ENCODE results near the gene TAS1R1.

The TAS1R1 gene

GRCh38 chr1:6614019-6614928 is 59.2 kb downstream of the TAS1R1 start:
- peak overlapping the region; percentile 71 for H3K4me3 ChIP-seq (ENCODE audit: low read length)
- DNase-seq (ENCODE audit: low read depth): peak; percentile 27
- TF ChIP-seq, protein P1, sequence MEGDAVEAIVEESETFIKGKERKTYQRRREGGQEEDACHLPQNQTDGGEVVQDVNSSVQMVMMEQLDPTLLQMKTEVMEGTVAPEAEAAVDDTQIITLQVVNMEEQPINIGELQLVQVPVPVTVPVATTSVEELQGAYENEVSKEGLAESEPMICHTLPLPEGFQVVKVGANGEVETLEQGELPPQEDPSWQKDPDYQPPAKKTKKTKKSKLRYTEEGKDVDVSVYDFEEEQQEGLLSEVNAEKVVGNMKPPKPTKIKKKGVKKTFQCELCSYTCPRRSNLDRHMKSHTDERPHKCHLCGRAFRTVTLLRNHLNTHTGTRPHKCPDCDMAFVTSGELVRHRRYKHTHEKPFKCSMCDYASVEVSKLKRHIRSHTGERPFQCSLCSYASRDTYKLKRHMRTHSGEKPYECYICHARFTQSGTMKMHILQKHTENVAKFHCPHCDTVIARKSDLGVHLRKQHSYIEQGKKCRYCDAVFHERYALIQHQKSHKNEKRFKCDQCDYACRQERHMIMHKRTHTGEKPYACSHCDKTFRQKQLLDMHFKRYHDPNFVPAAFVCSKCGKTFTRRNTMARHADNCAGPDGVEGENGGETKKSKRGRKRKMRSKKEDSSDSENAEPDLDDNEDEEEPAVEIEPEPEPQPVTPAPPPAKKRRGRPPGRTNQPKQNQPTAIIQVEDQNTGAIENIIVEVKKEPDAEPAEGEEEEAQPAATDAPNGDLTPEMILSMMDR (conservative IDR thresholded peaks at IDR 0.05; ENCODE audit: low read length): no peak

DNA sequence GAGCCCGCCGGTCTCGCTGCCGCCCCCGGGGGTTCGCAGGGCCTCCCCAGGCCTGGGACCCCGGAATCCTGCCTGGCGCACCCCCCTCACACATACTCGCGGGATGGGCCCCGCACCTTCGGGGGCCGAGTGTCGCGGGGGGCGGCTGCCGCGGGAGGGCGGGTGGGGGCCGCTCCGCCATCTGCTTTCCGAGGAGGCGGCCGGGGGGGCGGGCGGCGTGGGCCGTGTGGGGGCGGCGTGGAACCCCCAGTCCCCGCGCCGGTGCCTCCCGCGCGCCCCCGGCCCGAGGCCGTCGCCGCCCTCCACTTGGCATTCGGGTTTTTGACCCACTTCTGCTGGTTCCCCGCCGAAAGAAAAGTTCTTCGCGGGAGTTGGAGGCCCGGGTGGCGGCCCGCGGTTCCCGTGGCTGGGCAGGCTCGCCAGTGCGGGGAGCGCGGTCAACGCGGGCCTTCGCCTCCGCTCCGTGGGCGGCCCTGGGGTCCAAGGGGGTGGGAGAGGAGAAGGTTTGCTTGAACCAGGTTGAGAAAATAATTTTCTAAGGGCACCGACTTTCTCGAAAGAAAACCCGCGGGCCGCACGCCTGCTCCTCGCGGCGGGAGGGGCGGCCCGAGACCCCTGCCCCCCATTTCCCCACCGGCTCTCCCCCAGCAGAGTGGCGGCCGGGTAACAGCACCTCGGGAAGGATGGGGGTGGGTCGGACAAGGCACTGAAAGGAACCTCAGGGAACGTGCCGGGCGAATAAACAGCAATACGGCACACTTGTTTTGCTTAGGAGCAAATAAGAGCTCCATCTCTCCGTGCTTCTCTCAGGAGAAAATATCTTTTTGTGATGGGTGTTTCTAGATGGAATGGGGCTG is 60.0 kb downstream of the TAS1R1 start:
- no peak for DNase-seq (ENCODE audit: low read depth)
- peak overlapping the region; percentile 71 for H3K4me3 ChIP-seq (ENCODE audit: low read length)
- TF ChIP-seq, protein P1 (conservative IDR thresholded peaks at IDR 0.05; ENCODE audit: low read length): no peak

DNA sequence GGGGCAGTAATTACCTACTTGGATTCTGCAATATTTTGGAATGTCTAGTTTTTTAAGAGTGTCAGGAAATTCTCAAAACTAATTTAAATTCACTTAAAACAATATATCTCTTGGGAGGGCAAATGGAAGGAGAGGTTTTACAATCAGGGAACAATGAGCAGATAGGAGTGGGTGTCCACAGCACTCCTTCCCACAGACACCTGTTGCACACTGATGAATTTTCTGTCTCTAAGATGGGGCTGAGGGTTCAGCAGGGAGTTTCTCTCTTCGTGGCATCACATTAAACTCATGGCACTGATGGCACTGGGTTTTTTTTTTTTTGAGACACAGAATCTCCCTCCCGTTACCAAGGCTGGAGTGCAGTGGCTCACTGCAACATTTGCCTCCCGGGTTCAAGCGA is 63.9 kb downstream of the TAS1R1 start:
- no peak for DNase-seq (ENCODE audit: low read depth)
- H3K4me3 ChIP-seq (ENCODE audit: low read length): no peak overlapping the region
- TF ChIP-seq, protein P1 (conservative IDR thresholded peaks at IDR 0.05; ENCODE audit: low read length): no peak

DNA sequence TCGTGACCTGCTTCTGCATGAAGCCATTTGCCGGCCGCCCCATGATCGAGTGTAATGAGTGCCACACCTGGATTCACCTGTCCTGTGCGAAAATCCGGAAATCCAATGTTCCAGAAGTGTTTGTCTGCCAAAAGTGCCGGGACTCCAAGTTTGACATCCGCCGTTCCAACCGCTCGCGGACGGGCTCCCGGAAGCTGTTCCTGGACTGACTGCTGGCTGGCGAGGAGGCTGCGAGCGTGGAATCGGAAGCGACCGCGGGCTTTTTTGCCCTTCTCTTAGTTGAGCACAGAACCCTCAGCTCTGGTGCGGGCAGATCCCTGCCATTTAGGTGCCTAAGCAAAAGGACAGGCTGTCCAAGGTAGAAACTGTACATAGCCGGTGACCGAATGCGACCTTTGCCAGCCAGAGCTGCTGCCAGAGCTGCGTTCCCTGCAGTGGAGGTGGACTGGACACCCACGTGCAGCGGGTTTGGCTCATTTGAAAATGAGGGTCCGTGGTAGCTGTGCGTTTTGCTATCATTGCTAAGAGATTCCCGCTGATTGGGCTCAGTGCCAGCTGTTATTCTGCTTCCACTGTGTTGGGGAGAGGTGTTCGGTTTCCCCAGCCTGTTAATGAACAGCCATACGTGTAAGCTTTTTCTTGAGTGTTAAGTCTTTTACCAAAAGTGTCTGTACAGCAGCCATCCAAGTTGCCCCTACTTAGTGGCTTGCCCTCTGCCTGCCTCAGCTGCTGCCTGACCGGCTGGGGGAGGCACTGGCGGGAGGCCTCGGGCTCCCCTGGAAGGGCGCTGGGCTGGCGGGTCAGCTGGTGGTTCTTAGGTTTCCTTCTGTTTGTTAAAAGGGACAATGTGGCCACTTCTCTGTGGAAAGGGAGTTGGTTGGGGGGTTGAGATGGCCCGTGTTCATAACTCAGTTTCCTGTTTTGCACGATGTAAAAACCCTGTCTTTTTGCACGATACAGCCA is 66.6 kb downstream of the TAS1R1 start:
- TF ChIP-seq, protein P1 (conservative IDR thresholded peaks at IDR 0.05; ENCODE audit: low read length): no peak
- DNase-seq (ENCODE audit: low read depth): no peak
- no peak overlapping the region for H3K4me3 ChIP-seq (ENCODE audit: low read length)

DNA sequence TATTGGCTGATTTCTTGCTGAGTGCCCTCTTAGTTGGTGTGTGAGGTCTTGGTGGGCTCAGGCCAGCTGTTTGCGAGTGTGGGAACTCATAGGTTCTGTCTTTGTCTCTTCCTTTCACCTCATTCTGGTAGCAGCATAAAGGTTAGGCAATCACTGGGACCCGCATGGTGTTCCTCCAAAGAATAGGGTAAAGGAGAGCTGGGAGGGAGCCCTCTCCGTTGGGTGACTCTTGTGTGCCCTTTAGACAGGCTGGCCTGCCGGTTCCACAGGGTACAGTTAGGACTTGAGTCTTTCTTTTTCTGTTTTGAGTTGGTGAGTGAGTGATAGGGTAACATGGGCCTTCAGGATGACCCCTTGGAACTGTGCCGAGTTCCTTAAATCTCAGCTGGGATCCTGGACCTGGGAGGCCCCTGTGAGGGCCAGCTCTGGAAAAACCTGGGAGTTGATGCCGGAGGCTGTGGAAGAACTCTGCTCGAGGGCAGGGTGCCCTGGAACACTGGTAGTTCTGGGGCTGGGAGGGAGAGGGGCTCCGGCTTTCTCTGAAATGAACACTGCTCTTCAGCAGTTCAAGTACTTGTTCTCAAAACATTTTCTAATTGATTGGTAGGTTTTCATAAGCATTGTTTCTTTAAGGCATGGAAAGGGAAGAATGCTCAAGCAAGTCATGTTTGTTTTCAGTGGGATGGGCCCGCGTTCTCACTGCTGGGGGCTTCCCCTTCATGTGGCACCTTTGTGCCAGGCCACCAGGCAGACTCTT is 67.5 kb downstream of the TAS1R1 start:
- DNase-seq (ENCODE audit: low read depth): no peak
- H3K4me3 ChIP-seq (ENCODE audit: low read length): no peak overlapping the region
- TF ChIP-seq, protein P1 (conservative IDR thresholded peaks at IDR 0.05; ENCODE audit: low read length): no peak
